GM18873 (cell line): ENCODE data around the gene EPHA7.

Source experiments
- ATAC-seq: cut with Tn5 transposase; IDR thresholded peaks from one replicate; pipeline ENCODE4 v1.9.1; 2021; ENCODE audit warnings: mild to moderate bottlenecking, moderate library complexity, moderate number of reproducible peaks; ENCODE audit not compliant: unreplicated experiment, low FRiP score

Gene EPHA7

GRCh38 chr6:93394471-93394870, 24.9 kb downstream of the EPHA7 start:
- no peak for ATAC-seq

- no peak for ATAC-seq
These were observed 25.7 kb downstream of the EPHA7 start for GRCh38 chr6:93393554-93394074.

GRCh38 chr6:93392797-93393196, 26.6 kb downstream of the EPHA7 start:
- ATAC-seq = no peak

GRCh38 chr6:93391965-93392364, 27.4 kb downstream of the EPHA7 start:
- no peak for ATAC-seq

GRCh38 chr6:93389192-93389591, 30.2 kb downstream of the EPHA7 start:
- no peak for ATAC-seq

- ATAC-seq = no peak
These were observed 31.3 kb downstream of the EPHA7 start for GRCh38 chr6:93388070-93388469.

GRCh38 chr6:93376026-93376540, 43.3 kb downstream of the EPHA7 start:
- ATAC-seq = no peak

GRCh38 chr6:93373445-93373844, 45.9 kb downstream of the EPHA7 start:
- no peak for ATAC-seq

GRCh38 chr6:93371756-93372155, 47.6 kb downstream of the EPHA7 start:
- ATAC-seq = no peak

GRCh38 chr6:93369586-93370134, 49.7 kb downstream of the EPHA7 start:
- no peak for ATAC-seq

- no peak for ATAC-seq
These were observed 52.9 kb downstream of the EPHA7 start for GRCh38 chr6:93366506-93366905.

GRCh38 chr6:93365445-93365844, 53.9 kb downstream of the EPHA7 start:
- ATAC-seq = no peak

GRCh38 chr6:93358435-93358834, 60.9 kb downstream of the EPHA7 start:
- no peak for ATAC-seq

- no peak for ATAC-seq
These were observed 66.8 kb downstream of the EPHA7 start for GRCh38 chr6:93352604-93353003.

- no peak for ATAC-seq
These were observed 68.1 kb downstream of the EPHA7 start for GRCh38 chr6:93351222-93351621.

- no peak for ATAC-seq
These were observed 68.6 kb downstream of the EPHA7 start for GRCh38 chr6:93350774-93351173.

- ATAC-seq = no peak
These were observed 75.0 kb downstream of the EPHA7 start for GRCh38 chr6:93344333-93344835.

- no peak for ATAC-seq
These were observed 75.9 kb downstream of the EPHA7 start for GRCh38 chr6:93343476-93343875.

GRCh38 chr6:93341900-93342613, 77.3 kb downstream of the EPHA7 start:
- ATAC-seq = no peak

- ATAC-seq = no peak
These were observed 81.5 kb downstream of the EPHA7 start for GRCh38 chr6:93337772-93338394.

GRCh38 chr6:93337014-93337413, 82.3 kb downstream of the EPHA7 start:
- no peak for ATAC-seq
